Measurements from ENCODE around the gene CDH13.

DNA sequence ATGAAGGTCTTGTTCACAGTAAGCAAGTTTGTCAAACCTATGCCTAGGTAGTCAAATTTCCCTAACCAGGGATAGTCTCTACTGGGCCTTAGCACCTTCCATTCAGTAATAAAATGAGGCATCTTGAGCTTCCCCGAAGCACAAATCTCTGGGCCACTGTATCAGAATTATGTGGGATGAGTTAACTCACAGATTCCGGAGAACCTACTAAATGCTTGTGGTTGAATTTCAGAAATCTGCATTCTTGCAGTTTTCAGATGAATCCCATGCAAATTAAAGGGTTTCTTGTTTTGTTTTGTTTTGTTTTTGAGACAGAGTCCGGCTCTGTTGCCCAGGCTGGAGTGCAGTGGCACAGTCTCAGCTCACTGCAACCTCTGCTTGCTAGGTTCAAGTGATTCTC lies 702.2 kb downstream of the CDH13 start:
- TF ChIP-seq, protein P1, sequence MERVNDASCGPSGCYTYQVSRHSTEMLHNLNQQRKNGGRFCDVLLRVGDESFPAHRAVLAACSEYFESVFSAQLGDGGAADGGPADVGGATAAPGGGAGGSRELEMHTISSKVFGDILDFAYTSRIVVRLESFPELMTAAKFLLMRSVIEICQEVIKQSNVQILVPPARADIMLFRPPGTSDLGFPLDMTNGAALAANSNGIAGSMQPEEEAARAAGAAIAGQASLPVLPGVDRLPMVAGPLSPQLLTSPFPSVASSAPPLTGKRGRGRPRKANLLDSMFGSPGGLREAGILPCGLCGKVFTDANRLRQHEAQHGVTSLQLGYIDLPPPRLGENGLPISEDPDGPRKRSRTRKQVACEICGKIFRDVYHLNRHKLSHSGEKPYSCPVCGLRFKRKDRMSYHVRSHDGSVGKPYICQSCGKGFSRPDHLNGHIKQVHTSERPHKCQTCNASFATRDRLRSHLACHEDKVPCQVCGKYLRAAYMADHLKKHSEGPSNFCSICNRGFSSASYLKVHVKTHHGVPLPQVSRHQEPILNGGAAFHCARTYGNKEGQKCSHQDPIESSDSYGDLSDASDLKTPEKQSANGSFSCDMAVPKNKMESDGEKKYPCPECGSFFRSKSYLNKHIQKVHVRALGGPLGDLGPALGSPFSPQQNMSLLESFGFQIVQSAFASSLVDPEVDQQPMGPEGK (CRISPR knock-in tag; IDR thresholded peaks at IDR 0.05; ENCODE audit: borderline replicate concordance), result no peak
- TF ChIP-seq RARB (CRISPR knock-in tag; IDR thresholded peaks at IDR 0.05), result no peak
- no peak for TF ChIP-seq ZNF8 (CRISPR knock-in tag; IDR thresholded peaks at IDR 0.05)
- TF ChIP-seq TCF4 (CRISPR knock-in tag; IDR thresholded peaks at IDR 0.05; ENCODE audit: borderline replicate concordance), result no peak
- no peak for TF ChIP-seq PPARA (CRISPR knock-in tag; IDR thresholded peaks at IDR 0.05; ENCODE audit: borderline replicate concordance)
- TF ChIP-seq ZFP30 (CRISPR knock-in tag; IDR thresholded peaks at IDR 0.05), result no peak
- TF ChIP-seq GLIS3 (CRISPR knock-in tag; IDR thresholded peaks at IDR 0.05), result no peak
- no peak for TF ChIP-seq ZFP3 (CRISPR knock-in tag; IDR thresholded peaks at IDR 0.05)
- TF ChIP-seq, protein P2, sequence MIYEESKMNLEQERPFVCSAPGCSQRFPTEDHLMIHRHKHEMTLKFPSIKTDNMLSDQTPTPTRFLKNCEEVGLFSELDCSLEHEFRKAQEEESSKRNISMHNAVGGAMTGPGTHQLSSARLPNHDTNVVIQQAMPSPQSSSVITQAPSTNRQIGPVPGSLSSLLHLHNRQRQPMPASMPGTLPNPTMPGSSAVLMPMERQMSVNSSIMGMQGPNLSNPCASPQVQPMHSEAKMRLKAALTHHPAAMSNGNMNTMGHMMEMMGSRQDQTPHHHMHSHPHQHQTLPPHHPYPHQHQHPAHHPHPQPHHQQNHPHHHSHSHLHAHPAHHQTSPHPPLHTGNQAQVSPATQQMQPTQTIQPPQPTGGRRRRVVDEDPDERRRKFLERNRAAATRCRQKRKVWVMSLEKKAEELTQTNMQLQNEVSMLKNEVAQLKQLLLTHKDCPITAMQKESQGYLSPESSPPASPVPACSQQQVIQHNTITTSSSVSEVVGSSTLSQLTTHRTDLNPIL (CRISPR knock-in tag; IDR thresholded peaks at IDR 0.05; ENCODE audit: low read depth), result no peak
- TF ChIP-seq ISL1 (CRISPR knock-in tag; IDR thresholded peaks at IDR 0.05), result no peak

Measured in SK-N-SH treated with all-trans-retinoic acid at 6 μM for 48 hours (cell line).